Mucosa of gallbladder (tissue), 1 donor: ENCODE data around the gene FREM1. TPM values are rescaled to one million over a fixed set of nuclear protein-coding genes. Genes with fewer than 3 reads are reported as not detected.

Source experiments
- DNase-seq: peaks from one replicate; pipeline ENCODE4 v3.0.0-alpha.2; 2020; ENCODE audit warnings: low spot score
- total RNA-seq: library from RNA; stranded (reverse); gene quantifications from one replicate; pipeline ENCODE4 v1.2.1, GENCODE V29; 2021
- donor health status: DM: no; HTN: no; CAD: no.

Gene FREM1
- total RNA-seq, 1 donor from 2014 or later: 8.2 TPM

DNA sequence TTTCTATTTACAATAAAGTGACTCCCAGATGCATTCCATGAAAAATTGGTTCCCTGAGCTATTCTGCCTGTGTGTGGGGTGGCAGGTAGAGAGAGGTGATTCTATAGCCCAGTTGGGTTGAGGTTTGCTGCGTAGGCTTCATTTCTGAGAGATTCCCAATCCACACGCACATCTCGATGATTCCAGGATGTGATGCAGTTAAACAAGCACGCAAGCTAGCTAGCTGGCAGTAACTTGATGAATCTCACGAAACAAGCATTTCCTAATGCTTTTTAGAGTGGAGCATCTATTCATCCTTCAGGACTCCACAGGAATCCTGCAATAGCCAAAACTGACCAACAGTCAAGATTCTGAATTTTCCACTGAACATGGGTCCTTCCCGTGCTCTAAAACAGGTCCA is 143.9 kb downstream of the FREM1 start:
- no peak for DNase-seq

DNA sequence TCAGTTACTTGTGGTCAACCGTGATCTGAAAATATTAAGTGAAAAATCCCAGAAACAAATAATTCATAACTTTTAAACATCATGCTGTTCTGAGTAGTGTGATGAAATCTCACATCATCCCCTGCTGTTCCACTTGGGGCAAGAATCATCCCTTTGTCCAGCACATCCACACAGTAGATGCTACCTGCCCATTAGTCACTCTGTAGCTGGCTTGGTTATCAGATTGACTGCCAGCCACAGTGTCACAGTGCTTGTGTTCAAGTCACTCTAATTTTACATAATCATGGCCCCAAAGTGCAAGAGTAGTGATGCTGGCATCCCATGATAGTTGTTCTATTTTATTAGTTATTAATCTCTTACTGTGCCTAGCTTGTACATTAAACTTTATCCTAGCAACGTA is 148.6 kb downstream of the FREM1 start:
- no peak for DNase-seq

DNA sequence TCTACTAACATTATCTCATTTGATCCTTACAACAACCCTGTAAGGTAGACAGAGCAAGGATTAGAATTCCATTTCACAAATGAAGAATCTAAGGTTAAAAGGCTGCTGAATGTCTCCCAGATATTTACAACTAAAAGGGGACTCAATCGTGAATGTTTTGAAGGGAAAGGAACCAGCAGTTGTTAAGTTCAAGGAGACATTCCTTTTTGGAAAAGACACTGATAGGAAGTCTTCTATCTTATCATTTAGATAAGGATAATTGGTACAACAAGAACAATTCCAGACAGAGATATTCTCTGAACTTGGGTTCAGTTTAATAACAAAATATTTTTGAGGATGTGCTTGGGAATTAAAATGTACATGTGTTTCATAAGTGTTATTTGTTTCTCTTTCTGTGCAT is 150.2 kb downstream of the FREM1 start:
- DNase-seq: no peak

DNA sequence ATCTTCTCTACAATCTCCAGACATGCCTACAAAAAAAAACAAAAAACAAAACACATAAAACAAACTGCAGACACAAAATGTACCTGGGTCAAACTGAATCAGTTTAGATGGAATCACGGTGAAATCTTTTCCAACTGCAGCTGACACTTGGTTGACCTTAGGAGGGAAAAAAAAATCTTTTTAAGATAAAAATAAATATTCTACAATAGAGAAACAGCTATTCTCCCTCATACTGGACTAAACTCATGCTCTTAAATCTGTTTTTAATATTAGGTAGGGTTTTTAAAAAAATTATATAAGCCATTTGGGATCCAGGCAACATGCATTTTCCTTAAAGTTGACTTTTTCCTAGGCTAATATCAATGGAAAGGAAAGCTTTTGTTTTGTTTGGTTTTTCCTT is 153.9 kb downstream of the FREM1 start:
- no peak for DNase-seq

DNA sequence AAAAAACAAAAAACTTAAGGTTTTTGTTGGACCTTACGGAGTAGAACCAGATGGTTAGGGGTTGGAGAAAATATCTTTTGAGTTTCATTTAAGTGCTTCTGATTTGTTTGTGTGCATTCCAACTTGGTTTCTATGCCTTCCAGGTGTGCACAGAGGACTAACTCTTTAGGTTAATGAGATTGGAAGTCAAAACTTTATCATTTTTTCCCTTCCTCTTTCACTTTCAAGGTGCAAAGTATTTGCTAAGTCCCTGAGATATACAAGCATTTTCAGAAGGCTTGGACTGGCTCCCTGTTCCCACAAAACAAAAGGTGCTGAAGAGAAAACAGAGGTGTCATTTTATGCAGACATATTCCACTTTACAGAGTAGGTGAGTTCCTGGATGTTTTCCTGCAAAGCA is 157.4 kb downstream of the FREM1 start:
- DNase-seq: no peak

DNA sequence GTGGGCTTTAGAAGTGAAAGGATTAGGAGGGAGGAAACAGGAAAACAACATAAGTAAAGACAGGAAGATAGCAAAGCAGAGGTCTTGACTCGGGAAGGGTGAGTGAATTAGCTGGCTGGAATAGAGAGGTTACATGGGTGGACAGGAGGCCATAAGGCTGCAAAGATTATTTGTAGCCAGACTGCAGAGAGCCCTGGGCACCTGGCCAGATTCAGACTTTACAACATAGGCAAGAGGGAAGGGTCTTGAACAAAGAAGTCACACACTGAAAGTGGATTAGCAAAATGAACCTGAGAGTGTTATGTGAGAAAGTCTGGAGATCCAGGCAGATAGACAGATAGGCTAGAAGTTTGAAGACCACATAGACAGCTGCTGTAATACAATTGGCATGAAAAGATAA is 158.0 kb downstream of the FREM1 start:
- no peak for DNase-seq

DNA sequence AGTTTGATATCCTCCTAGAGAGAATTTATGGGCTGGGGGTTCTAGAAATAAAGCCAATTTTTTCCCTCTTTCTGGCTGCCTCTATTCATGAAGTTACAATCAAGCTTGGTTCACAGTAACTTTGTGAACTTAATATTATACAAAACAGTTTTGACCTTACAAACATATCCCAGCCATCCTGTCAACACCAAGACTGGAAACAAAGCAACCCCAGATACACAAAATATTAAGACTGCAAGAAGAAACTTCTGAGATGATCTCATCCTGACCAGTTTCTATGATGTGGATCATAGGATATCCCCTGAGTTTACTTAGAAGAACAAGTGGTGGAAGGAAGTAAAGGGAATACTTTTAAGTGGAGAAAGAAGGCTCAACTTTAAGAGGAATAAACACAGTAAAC is 159.4 kb downstream of the FREM1 start:
- DNase-seq: no peak

DNA sequence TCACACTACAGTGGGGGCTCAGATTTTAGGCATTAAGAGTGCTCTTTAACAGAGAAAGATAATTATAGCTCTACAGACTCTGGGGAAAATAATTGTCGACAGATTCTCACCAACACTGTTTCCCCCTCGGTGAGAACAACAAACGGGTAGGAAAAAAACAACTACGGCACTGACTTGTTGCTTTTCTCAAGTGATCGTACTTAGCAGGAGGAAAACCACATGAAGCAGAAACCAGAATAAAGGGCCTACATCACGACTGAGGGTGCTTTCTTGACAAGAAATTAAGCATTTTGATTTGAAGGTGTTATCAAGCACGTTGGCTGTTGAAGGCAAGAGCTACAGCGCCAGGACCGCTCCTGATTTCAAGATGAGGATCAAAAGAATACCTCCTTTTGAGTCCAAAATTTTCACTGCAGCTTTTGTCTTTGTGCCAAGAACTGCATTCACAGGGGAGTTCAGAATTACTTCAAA is 160.5 kb downstream of the FREM1 start:
- no peak for DNase-seq

DNA sequence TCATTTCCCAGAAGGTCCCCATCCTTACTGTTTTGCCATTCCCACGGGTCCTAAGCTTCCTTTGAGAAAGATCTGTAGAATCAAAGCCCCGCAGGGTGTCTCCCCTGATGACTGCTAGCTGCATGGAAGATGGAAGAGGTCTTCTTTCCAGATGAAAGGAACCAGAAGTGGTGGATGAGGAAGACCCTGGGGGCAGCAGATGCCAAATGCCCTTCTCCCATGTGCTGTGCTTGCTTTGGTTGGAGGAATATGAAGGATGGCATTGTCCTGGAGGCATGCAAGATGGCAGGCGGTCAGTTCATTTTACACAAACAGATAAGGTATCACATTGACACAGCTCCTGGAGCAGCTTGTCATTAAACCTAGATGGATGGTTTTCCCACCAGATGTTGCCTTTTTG is 161.9 kb downstream of the FREM1 start:
- DNase-seq: no peak

DNA sequence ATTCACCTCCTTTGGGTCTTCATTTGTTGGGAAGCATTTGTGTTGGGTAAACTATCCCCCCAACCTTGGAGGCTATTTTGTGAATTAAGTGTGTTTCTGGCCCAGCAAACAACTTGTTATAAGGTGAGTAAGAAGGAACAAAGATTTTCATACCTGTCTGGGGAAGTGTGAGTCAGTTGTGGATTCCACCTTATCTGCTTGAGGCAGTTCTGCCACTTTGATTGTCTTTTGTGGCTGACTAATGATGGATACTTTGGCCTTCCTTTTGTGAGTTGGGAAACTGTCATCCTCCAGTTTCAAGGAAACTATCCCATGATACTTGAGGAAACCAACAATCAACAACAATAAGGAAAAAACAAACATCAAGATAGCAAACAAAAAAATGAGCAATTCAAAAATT is 163.1 kb downstream of the FREM1 start:
- no peak for DNase-seq

DNA sequence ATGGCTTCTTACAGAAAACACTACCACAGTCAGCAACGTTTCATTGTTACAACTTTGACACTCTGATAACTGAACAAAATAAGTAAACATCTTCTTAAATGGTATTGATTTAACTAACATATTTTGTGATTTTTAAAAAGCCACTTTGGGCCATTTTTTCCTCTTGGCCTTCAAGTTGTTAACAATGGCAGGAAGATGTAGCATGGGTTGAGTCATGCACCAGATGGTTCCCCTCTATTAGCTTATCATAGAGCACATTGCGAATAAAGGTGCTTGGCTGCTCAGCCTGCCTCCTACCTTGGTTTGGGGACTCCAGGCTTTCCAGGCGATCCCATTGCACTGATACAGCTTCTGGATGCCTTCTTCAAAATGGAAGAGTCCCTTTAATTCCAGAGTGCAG is 163.6 kb downstream of the FREM1 start:
- DNase-seq: no peak

DNA sequence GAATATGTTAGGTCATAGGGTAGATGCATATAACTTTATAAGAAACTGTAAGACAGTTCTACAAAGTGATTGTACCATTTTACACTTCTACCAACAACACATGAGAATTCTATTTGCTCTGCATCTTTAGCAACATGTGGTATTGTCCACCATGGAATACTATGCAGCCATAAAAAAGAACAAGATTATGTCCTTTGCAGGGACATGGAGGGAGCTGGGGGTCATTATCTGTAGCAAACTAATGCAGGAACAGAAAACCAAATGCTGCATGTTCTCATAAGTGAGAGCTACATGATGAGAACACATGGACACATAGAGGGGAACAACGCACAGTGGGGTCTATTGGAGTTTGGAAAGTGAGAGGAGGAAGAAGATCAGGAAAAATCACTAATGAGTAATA is 165.5 kb downstream of the FREM1 start:
- no peak for DNase-seq

DNA sequence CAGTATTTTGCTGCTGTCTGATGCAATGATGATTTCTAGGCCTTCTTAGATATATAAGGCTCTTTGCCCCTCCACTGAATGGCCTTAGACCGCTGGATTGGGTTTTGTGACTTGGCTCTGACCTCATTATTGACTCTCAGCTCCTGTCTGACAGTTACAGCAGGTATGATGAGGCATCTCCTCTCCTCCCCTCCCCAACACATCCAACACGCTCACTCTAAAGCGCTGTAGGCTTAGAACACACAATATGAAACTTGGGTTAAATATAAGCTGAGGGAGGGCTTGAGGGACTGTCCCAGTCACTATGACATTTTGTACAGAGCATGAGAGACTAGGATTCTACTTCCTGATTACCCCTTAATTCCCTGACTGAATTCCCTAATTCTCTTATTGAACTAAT is 168.9 kb downstream of the FREM1 start:
- DNase-seq: no peak

DNA sequence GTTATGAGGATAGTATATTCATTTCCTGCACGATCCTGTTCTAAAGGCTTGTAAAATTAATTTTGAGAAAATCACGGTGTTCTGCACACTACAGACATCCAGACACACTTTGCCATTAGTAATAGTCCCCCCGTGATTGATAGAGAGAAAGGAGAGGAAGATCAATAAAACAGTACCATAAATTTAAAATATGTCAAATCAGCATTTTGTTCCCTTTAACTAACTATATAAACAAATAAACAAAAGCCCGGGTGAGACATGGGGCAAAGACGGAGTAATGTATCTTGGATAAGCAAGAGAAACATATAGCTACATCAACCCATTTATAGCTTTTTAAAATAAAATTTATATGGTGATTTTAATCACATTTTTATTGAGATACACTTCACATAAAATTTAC is 177.1 kb downstream of the FREM1 start:
- no peak for DNase-seq

DNA sequence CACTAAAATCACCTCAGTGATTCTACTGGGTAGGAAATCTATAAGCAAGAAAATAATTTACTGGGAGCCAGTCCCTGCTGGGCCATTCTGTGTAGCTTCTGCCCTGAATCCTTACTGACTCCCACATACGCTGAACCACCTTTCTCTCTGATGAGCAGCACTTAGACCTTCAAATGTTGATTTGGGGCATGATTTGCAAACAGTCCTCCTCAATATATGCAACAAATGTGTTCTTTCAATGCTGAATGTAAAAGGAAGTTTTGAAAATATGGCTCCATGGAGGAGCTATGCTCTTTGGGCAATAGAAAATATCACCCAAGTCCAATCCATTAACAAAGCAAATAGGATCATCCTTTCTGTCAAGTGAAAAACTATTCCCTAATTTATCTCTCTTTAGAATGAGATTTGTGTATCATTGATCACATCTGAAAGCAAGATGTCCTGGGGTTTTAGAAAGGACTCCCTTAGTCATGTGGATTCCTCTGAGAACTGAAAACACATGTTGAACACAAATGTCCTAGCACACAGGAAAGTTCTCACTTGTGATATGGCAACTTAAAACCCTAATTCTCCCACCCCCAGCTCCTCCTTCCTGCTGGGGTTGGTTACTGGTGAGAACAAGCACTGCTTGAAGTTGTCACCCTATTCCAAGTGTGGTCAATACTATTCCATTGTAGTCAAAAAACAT is 178.8 kb downstream of the FREM1 start:
- no peak for DNase-seq

DNA sequence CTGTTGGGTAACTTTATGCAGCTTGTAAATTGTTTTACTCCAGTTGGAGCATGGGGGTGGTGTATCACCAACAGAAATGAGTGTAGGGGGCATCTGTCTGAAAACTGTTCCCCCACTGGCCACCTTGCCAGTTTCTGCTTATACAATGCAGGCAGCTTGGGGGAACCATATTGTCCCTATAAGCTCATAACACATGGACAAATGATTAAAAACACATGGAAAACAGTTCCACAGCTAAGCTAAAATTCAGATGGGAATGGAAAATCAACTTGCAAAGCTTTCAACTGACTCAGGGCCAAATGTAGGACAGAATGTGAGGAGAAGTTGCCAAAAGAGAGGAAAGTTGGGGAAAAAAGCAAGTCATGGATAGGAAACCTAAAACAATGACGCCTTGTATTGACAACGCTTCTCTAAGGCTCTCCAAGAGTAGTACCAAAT is 179.7 kb downstream of the FREM1 start:
- DNase-seq: no peak

DNA sequence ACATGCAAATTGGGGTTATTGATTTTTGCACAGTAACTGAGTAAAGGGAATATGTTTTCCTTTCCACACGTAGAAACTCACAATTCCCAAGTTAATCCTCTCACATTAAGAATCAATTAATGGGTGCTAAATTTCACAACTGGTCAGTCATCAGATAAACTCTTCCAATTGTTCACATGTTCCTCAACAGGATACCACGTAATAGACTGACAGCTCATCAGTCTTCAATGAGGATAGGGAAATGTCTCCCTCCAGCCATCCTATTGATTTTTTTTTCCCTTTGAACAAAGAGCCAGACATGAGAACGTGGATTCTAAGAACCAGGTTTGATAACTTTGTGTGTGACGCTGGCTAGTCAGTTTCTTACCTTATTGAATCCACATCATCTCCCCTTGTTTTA is 186.9 kb downstream of the FREM1 start:
- no peak for DNase-seq

DNA sequence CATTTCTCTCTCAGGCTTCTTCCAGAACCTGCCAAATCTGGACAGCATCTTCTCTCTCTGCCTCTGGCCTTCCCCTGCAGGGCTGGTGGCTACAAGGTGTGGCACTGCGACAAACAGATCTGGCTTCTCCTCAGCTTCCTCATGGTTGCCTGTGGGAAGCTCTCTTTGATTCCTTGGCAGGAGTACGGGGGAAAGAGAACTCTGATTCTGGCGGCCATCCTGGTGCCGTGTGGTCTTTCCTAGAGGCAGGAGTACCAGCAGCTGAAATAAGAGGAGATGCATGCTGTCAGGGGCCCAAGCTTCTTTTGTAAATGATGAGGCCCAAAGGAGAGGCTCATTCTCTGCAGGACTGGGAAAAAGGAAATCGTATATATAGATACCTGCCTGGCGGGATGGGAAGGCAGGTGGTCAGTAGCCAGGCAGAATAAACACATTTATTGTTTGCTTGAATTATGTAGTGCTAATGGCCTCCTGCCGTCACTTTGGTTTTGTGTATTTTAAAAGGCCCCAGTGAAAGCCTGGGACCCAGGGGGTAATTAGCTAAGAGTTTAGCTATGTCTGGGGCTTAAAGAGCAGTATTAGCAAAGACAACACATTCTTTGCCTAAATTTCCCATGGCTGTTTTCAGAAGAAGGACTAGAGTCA is 187.7 kb downstream of the FREM1 start, which contains the start of gene CER1:
Gene CER1 (minus strand): TSS at position 343 of the 645 bp plus-strand sequence. CDS start 61 bp downstream, at position 282.
- DNase-seq: no peak

DNA sequence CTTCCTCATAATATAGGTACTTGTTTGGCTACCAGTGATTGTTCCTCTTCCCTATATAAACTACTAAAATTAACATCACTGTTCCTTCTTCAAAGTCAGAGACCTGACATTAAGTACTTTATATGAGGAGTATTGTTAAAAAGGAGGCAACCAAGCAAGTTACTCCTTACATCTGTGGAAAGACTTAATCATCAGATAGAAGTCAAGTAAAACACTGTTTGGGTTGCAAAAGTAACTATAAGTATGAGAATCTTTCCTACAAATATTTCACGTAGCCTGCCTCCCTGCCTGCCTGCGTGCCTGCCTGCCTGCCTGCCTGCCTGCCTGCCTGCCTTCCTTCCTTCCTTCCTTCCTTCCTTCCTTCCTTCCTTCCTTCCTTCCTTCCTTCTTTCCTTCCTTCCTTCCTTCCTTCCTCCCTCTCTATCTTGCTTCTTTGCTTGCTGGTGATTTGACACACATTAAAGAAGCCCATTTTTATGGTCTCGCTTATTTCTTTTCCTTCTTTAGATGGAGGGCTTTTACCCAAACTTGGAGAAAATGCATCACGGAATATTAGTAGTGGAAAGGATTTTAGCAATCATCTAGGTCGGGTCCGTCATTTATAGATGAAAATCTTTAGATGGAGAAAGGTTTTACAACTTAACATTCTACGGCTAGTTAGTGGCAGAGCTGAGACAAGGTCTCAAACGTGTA is 190.9 kb downstream of the FREM1 start:
- DNase-seq: no peak

DNA sequence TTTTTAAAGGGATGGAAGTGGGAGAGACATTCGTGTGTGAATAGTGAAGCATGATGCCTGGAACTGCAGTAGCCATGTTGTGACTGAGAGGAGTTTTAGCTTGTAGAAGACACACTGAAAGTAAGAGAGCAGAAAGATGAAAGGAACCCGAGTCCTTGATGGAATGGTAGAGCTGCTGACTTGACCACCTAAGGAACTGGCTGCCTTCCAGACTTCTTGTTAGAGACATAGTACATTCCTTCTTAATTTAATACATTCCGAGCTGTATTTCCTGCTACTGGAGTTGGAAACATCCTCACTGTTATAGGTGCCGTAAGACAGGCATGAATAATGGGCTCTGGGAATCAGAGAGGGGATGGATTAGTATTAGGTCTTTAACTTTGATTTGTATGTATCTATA is 195.1 kb downstream of the FREM1 start:
- DNase-seq: no peak

DNA sequence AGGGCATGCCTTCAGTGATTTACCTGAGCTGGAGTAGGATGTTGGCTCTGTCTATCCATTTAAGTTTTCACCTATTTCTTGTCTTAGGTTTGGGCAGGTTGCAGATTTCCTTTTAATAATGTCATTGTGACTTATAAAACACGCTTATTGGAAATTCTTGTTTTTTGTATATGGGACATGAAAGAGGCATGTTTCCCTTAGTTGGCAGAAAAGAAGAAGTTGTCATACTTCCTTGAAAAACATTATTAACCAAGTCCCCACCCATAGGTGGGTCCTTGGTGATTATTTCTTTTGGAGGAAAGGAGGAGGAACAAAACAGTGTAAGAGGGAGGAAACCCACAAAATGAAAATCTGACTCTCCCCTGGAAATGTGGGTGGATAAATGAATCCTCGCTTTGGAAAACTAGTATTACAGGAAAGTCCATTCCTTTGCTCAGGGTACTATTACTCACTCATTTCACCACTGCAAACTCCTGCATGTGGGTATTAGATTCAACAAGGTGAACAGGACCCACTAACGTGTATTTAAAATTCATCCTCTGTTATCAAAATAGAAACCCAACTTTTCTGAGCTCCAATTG is 197.0 kb downstream of the FREM1 start:
- DNase-seq: no peak

DNA sequence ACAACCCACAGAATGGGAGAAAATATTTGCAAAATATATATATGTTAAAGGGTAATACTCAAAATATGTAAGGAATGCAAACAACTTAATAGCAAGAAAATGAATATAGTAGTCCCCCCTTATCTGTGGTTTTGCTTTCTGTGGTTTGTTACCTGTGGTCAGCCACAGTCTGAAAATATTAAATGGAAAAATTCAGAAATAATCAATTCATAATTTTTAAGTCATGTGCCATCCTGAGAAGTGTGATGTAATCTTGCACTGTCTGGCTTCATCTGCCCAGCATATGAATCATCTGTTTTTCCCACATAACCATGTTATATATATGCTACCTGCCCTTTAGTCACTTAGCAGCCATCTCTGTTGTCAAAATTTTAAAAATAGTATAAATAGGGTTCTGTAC is 199.4 kb downstream of the FREM1 start:
- no peak for DNase-seq
